HepG2 (cell line): ENCODE measurements around the gene FNDC3A. TPM values are rescaled to one million over a fixed set of nuclear protein-coding genes. Genes with fewer than 3 reads are reported as not detected.

Experiments
- ATAC-seq: fragments of 200-7000 bp; cut with Tn5 transposase; 3 replicates; pipeline ENCODE4 v1.9.1; 2020; ENCODE audit warnings: mild to moderate bottlenecking, moderate library complexity
- BruUV-seq: library from RNA; stranded (reverse); fragments of 400-500 nt; replicated peaks from 2 replicates; lab custom pipeline; 2021; lab: Mats Ljungman, UMichigan
- CTCF ChIA-PET: fragments of 300-600 bp; formaldehyde crosslinking; extraction: SDS; loops from one replicate; lab custom pipeline; 2021; ENCODE audit warnings: low total read pairs, inconsistent platforms, low intra/inter-chr PET ratio; lab: Yijun Ruan, JAX
- POLR2A ChIA-PET: fragments of 350-600 bp; sonication (Branson Sonifier 250); formaldehyde crosslinking; loops from one replicate; lab custom pipeline; 2020; ENCODE audit warnings: antibody characterized with exemption, inconsistent platforms; lab: Yijun Ruan, JAX
- DNase-seq: peaks from one replicate; pipeline ENCODE4 v3.0.0-alpha.2; 2015; ENCODE audit warnings: low spot score
- FAIRE-seq: peaks from 3 replicates; lab custom pipeline; 2011; peaks lifted over from hg19 to GRCh38; lab: Jason Lieb, UNC
- H2AFZ ChIP-seq: one replicate; pipeline ENCODE4 v1.6.1; 2011; ENCODE audit warnings: low read length, inconsistent platforms
- H3K27ac ChIP-seq: fragments of 300-600 bp; 3 replicates; pipeline ENCODE4 v1.8.0; 2011; ENCODE audit warnings: mixed run types, mild to moderate bottlenecking, mixed read lengths, low read length, inconsistent platforms; ENCODE audit not compliant: insufficient read depth; ENCODE audit errors: extremely low read length
- H3K27me3 ChIP-seq, 2 experiments: fragments of 200-600 bp in 1 of 2; 2 replicates in 1 of 2; 3 replicates in 1 of 2; pipeline versions ENCODE4 v1.6.0 to v1.8.0; 2011; ENCODE audit warnings: low read length in 2 of 2, mild to moderate bottlenecking in 2 of 2, moderate library complexity in 2 of 2, inconsistent platforms in 1 of 2; ENCODE audit not compliant: insufficient read depth in 2 of 2, control insufficient read depth in 1 of 2
- H3K36me3 ChIP-seq, 2 experiments: fragments of 200-600 bp in 1 of 2; replicated peaks in 1 of 2; 2 replicates in 1 of 2; 3 replicates in 1 of 2; pipeline versions ENCODE4 v1.5.1 to v1.8.0; 2011; ENCODE audit warnings: low read length in 2 of 2, inconsistent platforms in 1 of 2; ENCODE audit not compliant: insufficient read depth in 2 of 2, control insufficient read depth in 1 of 2
- H3K4me1 ChIP-seq: 2 replicates; pipeline ENCODE4 v1.5.1; 2012; ENCODE audit warnings: low read length, inconsistent platforms; ENCODE audit not compliant: insufficient read depth
- H3K4me2 ChIP-seq: 2 replicates; pipeline ENCODE4 v1.6.0; 2011; ENCODE audit warnings: low read depth, low read length, inconsistent platforms
- H3K4me3 ChIP-seq, 3 experiments: fragments of 200-600 bp in 1 of 3; sonication (generic), shearing (Covaris generic) in 1 of 3; replicated peaks in 1 of 3; 2 replicates each; pipeline ENCODE4 v1.5.1; 2011 to 2016; ENCODE audit warnings: low read length in 3 of 3, inconsistent platforms in 2 of 3, low read depth in 2 of 3, mild to moderate bottlenecking in 2 of 3, control low read depth in 1 of 3, mixed read lengths in 1 of 3; ENCODE audit not compliant: insufficient read depth in 1 of 3
- H3K79me2 ChIP-seq: one replicate; pipeline ENCODE4 v1.6.1; 2011; ENCODE audit warnings: low read length, inconsistent platforms; ENCODE audit not compliant: insufficient read depth
- H3K9ac ChIP-seq: 2 replicates; pipeline ENCODE4 v1.6.0; 2011; ENCODE audit warnings: mild to moderate bottlenecking, low read depth, low read length, inconsistent platforms; ENCODE audit not compliant: insufficient read depth
- H3K9me3 ChIP-seq: 2 replicates; pipeline ENCODE4 v1.5.1; 2012; ENCODE audit warnings: mild to moderate bottlenecking, low read length
- H4K20me1 ChIP-seq: 2 replicates; pipeline ENCODE4 v1.6.0; 2011; ENCODE audit warnings: inconsistent platforms, mild to moderate bottlenecking, low read length, moderate library complexity; ENCODE audit not compliant: insufficient read depth
- DNMT3B ChIP-seq: conservative IDR thresholded peaks from 2 replicates; pipeline ENCODE4 v1.6.1; 2016; ENCODE audit warnings: missing biosample characterization, control low read depth
- NR1H2 ChIP-seq: sonication (generic); formaldehyde crosslinking; IDR thresholded peaks from 2 replicates; pipeline ENCODE4 v1.8.1; 2022; ENCODE audit warnings: low read depth, missing genetic modification reagents, borderline replicate concordance
- PTBP1 ChIP-seq: fragments of 200-400 bp; formaldehyde crosslinking; IDR thresholded peaks from 2 replicates; pipeline ENCODE4 v1.6.1; 2018; ENCODE audit warnings: low read length, low read depth; ENCODE audit not compliant: poor library complexity, severe bottlenecking
- SMC3 ChIP-seq: IDR thresholded peaks from 2 replicates; pipeline ENCODE4 v1.6.1; 2011; ENCODE audit warnings: low read length, improper control_type of control experiment
- SOX13 ChIP-seq, 3 experiments: fragments of 450-650 bp in 1 of 3; sonication (generic) in 1 of 3; formaldehyde crosslinking in 1 of 3; IDR thresholded peaks in 2 of 3; conservative IDR thresholded peaks in 1 of 3; 2 replicates each; pipeline versions ENCODE4 v1.5.0 to v1.6.1; 2016 to 2020; ENCODE audit warnings: antibody characterized with exemption in 1 of 3, mild to moderate bottlenecking in 1 of 3, missing compliant biosample characterization in 1 of 3, missing genetic modification reagents in 1 of 3, moderate library complexity in 1 of 3
- SRSF4 ChIP-seq: fragments of 200-400 bp; formaldehyde crosslinking; IDR thresholded peaks from one replicate; pipeline ENCODE4 v1.6.1; 2018; ENCODE audit warnings: mild to moderate bottlenecking, low read depth, low read length, moderate library complexity; ENCODE audit not compliant: poor library complexity, severe bottlenecking
- ZFP91 ChIP-seq: sonication (generic); formaldehyde crosslinking; IDR thresholded peaks from 2 replicates; pipeline ENCODE4 v1.9.0; 2022; ENCODE audit warnings: missing genetic modification reagents, mild to moderate bottlenecking, borderline replicate concordance
- ZNF446 ChIP-seq: sonication (generic); formaldehyde crosslinking; IDR thresholded peaks from 2 replicates; pipeline ENCODE4 v1.5.0; 2020; ENCODE audit warnings: mild to moderate bottlenecking, missing genetic modification reagents
- ZNF549 ChIP-seq: sonication (generic); formaldehyde crosslinking; IDR thresholded peaks from 2 replicates; pipeline ENCODE4 v1.5.0; 2020; ENCODE audit warnings: missing genetic modification reagents
- ZNF550 ChIP-seq: sonication (generic); formaldehyde crosslinking; IDR thresholded peaks from 2 replicates; pipeline ENCODE4 v1.4.0; 2020; ENCODE audit warnings: mild to moderate bottlenecking, missing genetic modification reagents, borderline replicate concordance
- ZNF7 ChIP-seq: IDR thresholded peaks from 2 replicates; pipeline ENCODE4 v1.6.1; 2016; ENCODE audit warnings: missing biosample characterization, missing genetic modification reagents
- ZNF773 ChIP-seq: sonication (generic); formaldehyde crosslinking; IDR thresholded peaks from 2 replicates; pipeline ENCODE4 v1.4.0; 2020; ENCODE audit warnings: missing genetic modification reagents, borderline replicate concordance
- ZNF878 ChIP-seq: sonication (generic); formaldehyde crosslinking; IDR thresholded peaks from 2 replicates; pipeline ENCODE4 v1.8.1; 2023; ENCODE audit warnings: mild to moderate bottlenecking, missing genetic modification reagents, moderate library complexity
- WGBS: methylation state at CpG from one replicate; pipeline ENCODE4 v1.1.6; 2017; ENCODE audit warnings: low lambda C conversion rate; 5-methylcytosine and 5-hydroxymethylcytosine counted together
- in situ Hi-C: cut with HindIII; loops from 2 replicates; pipeline ENCODE4 v1.10.0; 2017; ENCODE audit warnings: low pct_unique_long_range_greater_than_20kb; ENCODE audit not compliant: extremely low pct_ligation_motif_present
- intact Hi-C: fragments of 100-400 bp; cut with micrococcal nuclease; formaldehyde crosslinking; loops from one replicate; pipeline ENCODE4 v1.10.0; 2022; ENCODE audit not compliant: unreplicated experiment
- polyA plus RNA-seq, 8 experiments: library from polyadenylated mRNA; depleted of rRNA in 3 of 8; stranded (reverse) in 7 of 8; unstranded in 1 of 8; fragments of >200 nt; fragmentation: Illumina TruSeq in 4 of 8; extraction: Trizol in 4 of 8; gene quantifications; 2 replicates each; pipeline versions ENCODE4 v1.2.1 to v1.2.3, GENCODE V29; 2011 to 2016; ENCODE audit warnings: low read depth in 4 of 8, missing spikeins in 1 of 8, mixed read lengths in 1 of 8; ENCODE audit not compliant: insufficient read depth in 1 of 8
- total RNA-seq, 5 experiments: library from RNA; depleted of rRNA; stranded (reverse); fragments of >200 nt; fragmentation: Illumina TruSeq; extraction: Trizol; gene quantifications; 2 replicates each; pipeline ENCODE4 v1.2.3, GENCODE V29; 2016; ENCODE audit warnings: low read depth in 1 of 5

FNDC3A gene
- total and polyA plus RNA-seq, 2 of the 13 experiments (the other 11 are each of a cell fraction or from before 2014, with no cell fraction given), result 36.7 to 39.3 TPM

GRCh38 chr13:49063497-49063896, 87.8 kb downstream of the FNDC3A start (continued):
- no peak for TF ChIP-seq ZFP91 (CRISPR knock-in tag)
- TF ChIP-seq PTBP1, result no peak
- TF ChIP-seq, all 625 proteins: peak for 0

- no peaks in the 10 kb centered on the region for H3K9me3 ChIP-seq
- POLR2A ChIA-PET, result no interaction called here
- no peak overlapping the region for H3K4me2 ChIP-seq
- H3K79me2 ChIP-seq, result no peaks in the 10 kb centered on the region
- H3K4me1 ChIP-seq, result no peaks in the 10 kb centered on the region
- FAIRE-seq (no peak), ATAC-seq (no peak), DNase-seq (no peak)
- no peaks in the 10 kb centered on the region for H3K27me3 ChIP-seq
- TF ChIP-seq ZNF7 (CRISPR knock-in tag) (no peak), ZNF549 (CRISPR knock-in tag) (no peak), SRSF4 (no peak), ZNF550 (CRISPR knock-in tag) (no peak), ZNF773 (CRISPR knock-in tag) (no peak), DNMT3B (CRISPR knock-in tag) (no peak), ZNF446 (no peak), SOX13 (IDR thresholded peaks at IDR 0.05) (no peak), SOX13 (CRISPR knock-in tag; conservative IDR thresholded peaks at IDR 0.05 in 1 of 2, IDR thresholded peaks at IDR 0.05 in 1 of 2) (no peak), NR1H2 (CRISPR knock-in tag) (no peak), ZNF878 (CRISPR knock-in tag) (no peak), SMC3 (no peak)
- no peaks in the 10 kb centered on the region for H3K36me3 ChIP-seq
- no peak overlapping the region for H2AFZ ChIP-seq
- BruUV-seq, result no TSS peak
- CTCF ChIA-PET, result no interaction called here
- WGBS, result 100% methylated on average over 3 of the region's 3 CpGs
- in situ Hi-C loops (no loop called here), intact Hi-C loops (no loop called here)
- H4K20me1 ChIP-seq, result no peaks in the 10 kb centered on the region
- H3K4me3 ChIP-seq, result no peak overlapping the region
- H3K9ac ChIP-seq, result no peak overlapping the region
- no peak overlapping the region for H3K27ac ChIP-seq
These were observed 88.8 kb downstream of the FNDC3A start for GRCh38 chr13:49064476-49064875.
